T-cell (primary cell): ENCODE results near the gene SLC5A9. TPM values are rescaled to one million over a fixed set of nuclear protein-coding genes. Genes with fewer than 3 reads are reported as not detected.

ENCODE experiments used
- ATAC-seq, 4 experiments: fragments of 200-7000 bp in 3 of 4; fragments of 150-1000 bp in 1 of 4; cut with Tn5 transposase; replicated peaks in 1 of 4; 1 replicate in 3 of 4; 2 replicates in 1 of 4; pipeline ENCODE4 v1.10.0; 2021; ENCODE audit warnings: moderate library complexity in 3 of 4, mild to moderate bottlenecking in 2 of 4, moderate number of reproducible peaks in 1 of 4
- CTCF ChIA-PET, 2 donors: fragments of 300-600 bp; sonication (Branson Sonifier 250); formaldehyde crosslinking; loops; one replicate each; lab custom pipeline; 2022; ENCODE audit warnings: antibody characterized with exemption in 2 of 2; lab: Charles Lee
- POLR2A ChIA-PET, 2 donors: fragments of 300-600 bp; sonication (Branson Sonifier 250); formaldehyde crosslinking; loops; one replicate each; lab custom pipeline; 2022; ENCODE audit warnings: antibody characterized with exemption in 2 of 2; lab: Charles Lee
- DNase-seq, 35 experiments: peaks; one replicate each; pipeline versions ENCODE4 v3.0.0 to v3.0.0-alpha.2; 2013 to 2023
- H3K27ac ChIP-seq: one replicate; pipeline ENCODE4 v1.5.1; 2013; ENCODE audit warnings: low read length
- H3K27me3 ChIP-seq, 2 experiments: replicated peaks in 1 of 2; 1 replicate in 1 of 2; 2 replicates in 1 of 2; pipeline versions ENCODE4 v1.6.1 to v1.7.0; 2013; ENCODE audit warnings: low read length in 1 of 2, mixed read lengths in 1 of 2; ENCODE audit not compliant: control insufficient read depth in 2 of 2, insufficient read depth in 2 of 2; ENCODE audit errors: extremely low read depth in 1 of 2
- H3K36me3 ChIP-seq, 2 donors: 1 replicate in 1 of 2; 2 replicates in 1 of 2; pipeline versions ENCODE4 v1.6.1 to v1.7.0; 2013; ENCODE audit warnings: low read length in 1 of 2; ENCODE audit not compliant: control insufficient read depth in 2 of 2, insufficient read depth in 1 of 2; ENCODE audit errors: extremely low read depth in 1 of 2
- H3K4me1 ChIP-seq, 2 experiments: 1 replicate in 1 of 2; 2 replicates in 1 of 2; pipeline versions ENCODE4 v1.6.1 to v1.7.0; 2013; ENCODE audit warnings: low read length in 2 of 2, mixed read lengths in 1 of 2; ENCODE audit not compliant: insufficient read depth in 2 of 2, control insufficient read depth in 1 of 2; ENCODE audit errors: extremely low read depth in 1 of 2
- H3K4me3 ChIP-seq, 2 donors: 1 replicate in 1 of 2; 2 replicates in 1 of 2; pipeline versions ENCODE4 v1.5.1 to v1.7.0; 2013; ENCODE audit warnings: mild to moderate bottlenecking in 2 of 2, low read length in 1 of 2, moderate library complexity in 1 of 2; ENCODE audit not compliant: control insufficient read depth in 1 of 2; ENCODE audit errors: extremely low read depth in 1 of 2
- H3K9me3 ChIP-seq: 2 replicates; pipeline ENCODE4 v1.7.0; 2013
- H3K27ac Mint-ChIP-seq, 2 donors: one replicate each; pipeline ENCODE4 v1.8.0; 2020 to 2021; ENCODE audit warnings: mild to moderate bottlenecking in 2 of 2, mixed read lengths in 2 of 2
- H3K27me3 Mint-ChIP-seq, 2 donors: one replicate each; pipeline ENCODE4 v1.8.0; 2021 to 2022; ENCODE audit warnings: mixed read lengths in 2 of 2
- H3K36me3 Mint-ChIP-seq: one replicate; pipeline ENCODE4 v1.8.0; 2021; ENCODE audit warnings: mixed read lengths
- H3K4me1 Mint-ChIP-seq, 3 donors: one replicate each; pipeline ENCODE4 v1.8.0; 2020 to 2022; ENCODE audit warnings: mixed read lengths in 3 of 3, mild to moderate bottlenecking in 1 of 3
- H3K4me3 Mint-ChIP-seq, 3 donors: one replicate each; pipeline ENCODE4 v1.8.0; 2020 to 2022; ENCODE audit warnings: mild to moderate bottlenecking in 3 of 3, mixed read lengths in 3 of 3, moderate library complexity in 3 of 3
- H3K9me3 Mint-ChIP-seq, 3 donors: one replicate each; pipeline ENCODE4 v1.8.0; 2020 to 2022; ENCODE audit warnings: mixed read lengths in 3 of 3
- WGBS: methylation state at CpG from one replicate; pipeline ENCODE4 v1.1.5; 2013; ENCODE audit warnings: missing lambda C conversion rate; ENCODE audit not compliant: insufficient coverage; 5-methylcytosine and 5-hydroxymethylcytosine counted together
- total RNA-seq, 35 experiments: library from RNA in 6 of 35; stranded (reverse) in 6 of 35; fragments of 120-200 nt in 1 of 35; gene quantifications; one replicate each; pipeline versions ENCODE4 v1.2.1 to v1.2.4 and lab custom pipeline; 2013 to 2026

Gene SLC5A9
- total RNA-seq, 5 donors from 2014 or later (not counting 1 experiment from before 2014, with no cell fraction given), result not detected

GRCh38 chr1:48187969-48188563 is 34.5 kb upstream of the SLC5A9 start:
- H3K4me3 ChIP-seq, result no peak overlapping the region
- CTCF ChIA-PET, result no interaction called here
- H3K27ac Mint-ChIP-seq, result no peak overlapping the region
- H3K36me3 ChIP-seq, result no peaks in the 10 kb centered on the region
- DNase-seq (no peak), ATAC-seq (no peak)
- H3K27me3 ChIP-seq, result peaks cover 0 to 4% of the 10 kb centered on the region in 2 experiments
- POLR2A ChIA-PET, result no interaction called here
- H3K36me3 Mint-ChIP-seq, result no peaks in the 10 kb centered on the region
- H3K4me1 Mint-ChIP-seq, result no peaks in the 10 kb centered on the region
- H3K27ac ChIP-seq, result no peak overlapping the region
- H3K4me3 Mint-ChIP-seq, result no peak overlapping the region
- no peaks in the 10 kb centered on the region for H3K9me3 ChIP-seq
- peaks cover 0 to 10% (median 7%) of the 10 kb centered on the region in 3 donors for H3K9me3 Mint-ChIP-seq
- peaks cover 9 to 15% of the 10 kb centered on the region in 2 donors for H3K27me3 Mint-ChIP-seq
- no peaks in the 10 kb centered on the region for H3K4me1 ChIP-seq

GRCh38 chr1:48190881-48191280 is 31.6 kb upstream of the SLC5A9 start:
- WGBS, result 55% methylated on average over 2 of the region's 3 CpGs
- CTCF ChIA-PET, result no interaction called here
- no peak overlapping the region for H3K27ac Mint-ChIP-seq

GRCh38 chr1:48194801-48195200 is 27.7 kb upstream of the SLC5A9 start:
- ATAC-seq, result no peak
- ChIA-PET POLR2A (interaction anchor here in 1 of 2 donors (0.7 kb wide), 1 partner anchor 1012 kb away, joined by 3 read pairs; no protein-coding TSS in a partner anchor), CTCF (interaction anchor here (0.6 to 1.0 kb wide), 2 partner anchors 9 to 112 kb away, joined by 3 to 7 read pairs; no protein-coding TSS in a partner anchor)
- no peaks in the 10 kb centered on the region for H3K36me3 ChIP-seq
- Mint-ChIP-seq H3K36me3 (no peaks in the 10 kb centered on the region), H3K27ac (no peak overlapping the region), H3K9me3 (no peaks in the 10 kb centered on the region), H3K4me3 (no peak overlapping the region), H3K27me3 (peaks cover 9 to 19% of the 10 kb centered on the region in 2 donors), H3K4me1 (no peaks in the 10 kb centered on the region)
- DNase-seq, result no peak
- no peak overlapping the region for H3K27ac ChIP-seq
- H3K9me3 ChIP-seq, result no peaks in the 10 kb centered on the region
- no CpG with 5 or more reads among the region's 2 CpGs for WGBS
- no peak overlapping the region for H3K4me3 ChIP-seq
- H3K27me3 ChIP-seq, result peaks cover 0 to 8% of the 10 kb centered on the region in 2 experiments
- no peaks in the 10 kb centered on the region for H3K4me1 ChIP-seq

More at GRCh38 chr1:48190881-48191280, 31.6 kb upstream of the SLC5A9 start:
- Mint-ChIP-seq H3K9me3 (peaks cover 0 to 10% (median 7%) of the 10 kb centered on the region in 3 donors), H3K4me1 (no peaks in the 10 kb centered on the region), H3K27me3 (peaks cover 15% of the 10 kb centered on the region in 2 donors), H3K4me3 (no peak overlapping the region), H3K36me3 (no peaks in the 10 kb centered on the region)
- Histone ChIP-seq H3K9me3 (no peaks in the 10 kb centered on the region), H3K27me3 (peaks cover 0 to 4% of the 10 kb centered on the region in 2 experiments), H3K4me1 (no peaks in the 10 kb centered on the region), H3K36me3 (no peaks in the 10 kb centered on the region), H3K4me3 (no peak overlapping the region), H3K27ac (no peak overlapping the region)
- DNase-seq (no peak), ATAC-seq (no peak)
- POLR2A ChIA-PET, result no interaction called here

GRCh38 chr1:48196237-48196636 is 26.3 kb upstream of the SLC5A9 start:
- DNase-seq (no peak), ATAC-seq (no peak)
- H3K27me3 Mint-ChIP-seq, result peaks cover 0 to 15% of the 10 kb centered on the region in 2 donors
- ChIA-PET POLR2A (no interaction called here), CTCF (interaction anchor here in 1 of 2 donors (1.0 kb wide), 1 partner anchor 12 kb away, joined by 3 read pairs; no protein-coding TSS in a partner anchor)
- no peaks in the 10 kb centered on the region for H3K9me3 Mint-ChIP-seq
- no peak overlapping the region for H3K4me3 Mint-ChIP-seq
- Histone ChIP-seq H3K9me3 (no peaks in the 10 kb centered on the region), H3K27me3 (peaks cover 0 to 4% of the 10 kb centered on the region in 2 experiments), H3K4me1 (no peaks in the 10 kb centered on the region), H3K36me3 (no peaks in the 10 kb centered on the region), H3K4me3 (no peak overlapping the region), H3K27ac (no peak overlapping the region)
- no peak overlapping the region for H3K27ac Mint-ChIP-seq
- no peaks in the 10 kb centered on the region for H3K4me1 Mint-ChIP-seq
- no CpG with 5 or more reads among the region's 7 CpGs for WGBS
- no peaks in the 10 kb centered on the region for H3K36me3 Mint-ChIP-seq

- no peaks in the 10 kb centered on the region for H3K4me1 Mint-ChIP-seq
- H3K4me3 ChIP-seq, result no peak overlapping the region
Measured at GRCh38 chr1:48198970-48199369, 23.5 kb upstream of the SLC5A9 start.

GRCh38 chr1:48200166-48200900 is 22.2 kb upstream of the SLC5A9 start:
- H3K27me3 Mint-ChIP-seq, result peaks cover 0 to 17% of the 10 kb centered on the region in 2 donors
- no peak overlapping the region for H3K27ac Mint-ChIP-seq
- Histone ChIP-seq H3K27me3 (peaks cover 0 to 4% of the 10 kb centered on the region in 2 experiments), H3K9me3 (no peaks in the 10 kb centered on the region), H3K4me3 (no peak overlapping the region), H3K4me1 (no peaks in the 10 kb centered on the region), H3K27ac (no peak overlapping the region), H3K36me3 (no peaks in the 10 kb centered on the region)
- no peaks in the 10 kb centered on the region for H3K9me3 Mint-ChIP-seq
- CTCF ChIA-PET, result interaction anchor here in 1 of 2 donors (1.0 kb wide), 1 partner anchor 107 kb away, joined by 3 read pairs; no protein-coding TSS in a partner anchor
- no peak for ATAC-seq
- no peak for DNase-seq
- no peak overlapping the region for H3K4me3 Mint-ChIP-seq
- POLR2A ChIA-PET, result no interaction called here
- no peaks in the 10 kb centered on the region for H3K4me1 Mint-ChIP-seq
- no peaks in the 10 kb centered on the region for H3K36me3 Mint-ChIP-seq
- 42% methylated on average over 2 of the region's 3 CpGs for WGBS

More at GRCh38 chr1:48198970-48199369, 23.5 kb upstream of the SLC5A9 start:
- ChIA-PET CTCF (interaction anchor here in 1 of 2 donors (1.0 kb wide), 1 partner anchor 105 kb away, joined by 3 read pairs; no protein-coding TSS in a partner anchor), POLR2A (no interaction called here)
- no peaks in the 10 kb centered on the region for H3K36me3 Mint-ChIP-seq
- WGBS, result 80% methylated on average over 1 of the region's 3 CpGs
- H3K27ac Mint-ChIP-seq, result no peak overlapping the region
- DNase-seq (no peak), ATAC-seq (no peak)
- Histone ChIP-seq H3K36me3 (no peaks in the 10 kb centered on the region), H3K27ac (no peak overlapping the region), H3K27me3 (peaks cover 0 to 4% of the 10 kb centered on the region in 2 experiments), H3K4me1 (no peaks in the 10 kb centered on the region), H3K9me3 (no peaks in the 10 kb centered on the region)
- no peak overlapping the region for H3K4me3 Mint-ChIP-seq
- H3K27me3 Mint-ChIP-seq, result peaks cover 0 to 17% of the 10 kb centered on the region in 2 donors
- no peaks in the 10 kb centered on the region for H3K9me3 Mint-ChIP-seq
